ENCODE data around the gene KDM8.

KDM8 gene

DNA sequence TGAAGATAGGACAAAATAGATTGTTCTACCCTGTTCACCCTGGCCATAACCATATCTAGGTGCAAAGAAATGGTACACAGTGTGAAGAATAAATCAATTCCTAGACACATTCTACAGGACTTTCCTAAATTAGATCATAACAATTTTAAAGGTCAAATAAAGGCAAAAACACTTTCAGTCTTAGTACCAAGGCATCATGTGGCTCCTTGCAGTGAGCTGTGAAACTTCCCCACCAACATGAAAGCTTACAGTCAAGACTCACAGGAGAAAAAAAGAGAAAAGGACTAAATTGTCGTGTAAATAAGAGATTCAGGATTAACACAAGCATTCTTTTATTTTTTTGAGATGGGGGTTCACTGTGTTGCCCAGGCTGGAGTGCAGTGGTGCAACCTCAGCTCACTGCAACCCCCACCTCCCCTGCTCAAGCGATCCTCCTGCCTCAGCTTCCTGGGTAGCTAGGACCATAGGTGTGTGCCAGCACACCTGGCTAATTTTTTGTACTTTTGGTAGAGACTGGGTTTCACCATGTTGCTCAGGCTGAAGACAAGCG lies 51.0 kb downstream of the KDM8 start:
- TF ChIP-seq, protein P1, sequence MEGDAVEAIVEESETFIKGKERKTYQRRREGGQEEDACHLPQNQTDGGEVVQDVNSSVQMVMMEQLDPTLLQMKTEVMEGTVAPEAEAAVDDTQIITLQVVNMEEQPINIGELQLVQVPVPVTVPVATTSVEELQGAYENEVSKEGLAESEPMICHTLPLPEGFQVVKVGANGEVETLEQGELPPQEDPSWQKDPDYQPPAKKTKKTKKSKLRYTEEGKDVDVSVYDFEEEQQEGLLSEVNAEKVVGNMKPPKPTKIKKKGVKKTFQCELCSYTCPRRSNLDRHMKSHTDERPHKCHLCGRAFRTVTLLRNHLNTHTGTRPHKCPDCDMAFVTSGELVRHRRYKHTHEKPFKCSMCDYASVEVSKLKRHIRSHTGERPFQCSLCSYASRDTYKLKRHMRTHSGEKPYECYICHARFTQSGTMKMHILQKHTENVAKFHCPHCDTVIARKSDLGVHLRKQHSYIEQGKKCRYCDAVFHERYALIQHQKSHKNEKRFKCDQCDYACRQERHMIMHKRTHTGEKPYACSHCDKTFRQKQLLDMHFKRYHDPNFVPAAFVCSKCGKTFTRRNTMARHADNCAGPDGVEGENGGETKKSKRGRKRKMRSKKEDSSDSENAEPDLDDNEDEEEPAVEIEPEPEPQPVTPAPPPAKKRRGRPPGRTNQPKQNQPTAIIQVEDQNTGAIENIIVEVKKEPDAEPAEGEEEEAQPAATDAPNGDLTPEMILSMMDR (IDR thresholded peaks at IDR 0.05) = no peak

DNA sequence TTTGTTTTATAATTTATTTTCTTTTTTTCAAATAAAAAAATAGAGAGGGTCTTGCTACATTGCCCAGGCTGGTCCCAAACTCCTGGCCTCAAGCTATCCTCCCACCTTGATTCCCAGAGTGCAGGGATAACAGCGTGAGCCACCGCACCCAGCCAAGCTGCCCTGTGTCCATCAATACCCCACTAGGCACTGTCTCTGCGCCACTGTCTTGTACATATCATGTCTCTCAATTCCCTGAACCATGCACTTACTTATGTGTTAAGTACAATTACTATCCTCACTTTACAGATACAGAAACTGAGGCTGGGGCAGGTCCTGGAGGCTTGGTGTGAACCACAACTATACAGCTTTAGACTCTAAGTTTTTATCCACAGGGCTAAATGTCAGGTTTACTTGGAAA lies 53.5 kb downstream of the KDM8 start:
- TF ChIP-seq, protein P1 (IDR thresholded peaks at IDR 0.05) = no peak

DNA sequence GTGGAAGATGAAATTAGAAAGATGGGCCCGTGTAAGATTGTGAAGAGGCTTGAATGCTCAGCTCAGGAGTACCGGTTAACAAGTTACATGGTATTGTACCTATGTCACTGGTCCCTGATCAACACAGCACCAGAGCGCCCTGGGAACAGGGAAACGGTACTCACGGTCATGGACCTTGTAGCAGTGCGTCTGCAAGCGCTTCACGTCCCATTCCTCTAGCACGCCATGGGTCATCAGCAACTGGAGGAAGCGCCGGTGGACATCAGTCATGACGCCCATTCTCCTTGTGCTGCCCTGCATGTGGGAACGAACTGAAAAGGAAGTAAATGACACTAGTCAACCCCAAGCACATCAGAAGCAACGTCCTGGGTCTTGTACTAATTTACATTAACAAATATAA lies 53.9 kb downstream of the KDM8 start:
- TF ChIP-seq, protein P1 (IDR thresholded peaks at IDR 0.05) = no peak

DNA sequence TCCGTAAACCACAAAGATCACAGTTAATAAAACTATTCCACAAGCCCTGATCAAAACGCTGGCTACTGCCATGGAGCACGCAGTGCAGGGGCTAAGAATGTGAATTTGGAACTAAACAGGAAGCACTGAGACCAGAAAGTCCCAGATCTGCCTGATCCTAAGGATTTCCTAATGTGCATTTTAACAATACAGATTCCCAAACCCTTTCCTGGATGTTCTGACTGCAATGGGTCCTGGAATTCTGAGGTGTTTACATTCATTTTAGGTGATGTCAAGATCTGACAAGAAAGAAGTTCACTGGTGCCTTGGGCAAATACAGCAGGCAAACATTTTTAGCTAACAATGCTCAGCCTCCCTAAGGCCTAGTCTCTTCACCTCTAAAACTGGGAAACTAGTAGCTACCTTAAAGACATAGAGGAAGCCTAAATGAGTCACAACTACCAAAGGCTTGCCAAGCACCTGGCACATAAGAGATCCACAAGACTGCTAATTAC lies 55.0 kb downstream of the KDM8 start:
- TF ChIP-seq, protein P1 (IDR thresholded peaks at IDR 0.05) = no peak

DNA sequence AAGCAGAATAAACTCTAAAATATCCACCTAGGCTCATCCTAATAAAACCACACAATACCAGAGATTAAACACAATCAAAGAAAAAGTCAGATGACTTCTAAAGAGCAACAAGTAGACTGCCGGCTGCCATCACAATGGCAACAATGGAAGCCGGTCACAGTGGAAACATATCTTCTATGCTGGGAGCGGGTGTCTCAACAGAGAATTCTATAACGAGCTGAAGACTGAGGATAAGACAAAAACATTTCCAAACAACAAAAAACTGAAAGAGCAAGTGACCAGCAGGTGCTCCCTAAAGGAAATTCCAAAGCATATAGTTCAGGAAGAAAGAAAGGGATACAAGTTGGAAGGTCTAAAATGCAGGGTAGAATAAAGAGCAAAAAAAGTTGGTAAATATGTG lies 56.4 kb downstream of the KDM8 start:
- TF ChIP-seq, protein P1 (IDR thresholded peaks at IDR 0.05) = no peak

DNA sequence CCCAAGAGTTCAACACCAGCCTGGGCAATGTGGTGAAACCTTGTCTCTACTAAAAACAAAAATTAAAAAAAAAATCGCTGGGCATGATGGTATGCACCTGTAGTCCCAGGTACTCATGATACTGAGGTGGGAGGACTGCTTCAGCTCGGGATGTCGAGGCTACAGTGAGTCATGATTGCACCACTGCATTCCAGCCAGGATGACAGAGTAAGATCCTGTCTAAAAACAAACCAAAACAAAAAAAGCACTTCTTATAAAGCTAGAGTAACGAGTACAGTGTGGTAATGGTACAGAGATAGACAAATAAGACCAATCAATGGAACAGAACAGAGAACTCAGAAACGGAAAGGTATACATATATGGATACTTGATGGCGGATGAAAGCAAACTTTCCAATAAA lies 60.8 kb downstream of the KDM8 start:
- TF ChIP-seq, protein P1 (IDR thresholded peaks at IDR 0.05) = no peak

DNA sequence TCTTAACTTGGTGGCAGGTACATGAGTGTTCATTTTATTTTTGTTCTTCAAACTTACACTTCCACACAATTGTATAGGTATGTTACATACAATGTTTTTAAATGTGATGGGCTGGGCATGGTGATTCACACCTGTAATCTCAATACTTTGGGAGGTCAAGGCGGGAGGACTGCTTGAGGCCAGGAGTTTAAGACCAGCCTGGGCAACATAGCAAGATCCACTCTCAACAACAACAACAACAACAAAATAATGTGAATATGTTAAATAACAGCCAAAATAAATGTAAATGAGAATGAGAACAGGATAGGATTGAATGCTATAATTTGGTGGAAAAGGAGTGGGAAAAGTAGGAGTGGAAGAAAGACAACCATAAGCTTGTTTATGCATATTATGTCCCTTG lies 62.7 kb downstream of the KDM8 start:
- TF ChIP-seq, protein P1 (IDR thresholded peaks at IDR 0.05) = no peak
